Activated naive CD4-positive, alpha-beta T cell treated with Interleukin-2 at 50 U/mL for 16 hours (primary cell): Measurements from ENCODE around the gene ABCB8.
A peak's percentile ranks its signal among the peaks of the same experiment; 100 is the strongest.
"Not testable (repeated sequence)": the region's sequence is repeated elsewhere in the genome, so short reads cannot be mapped to it uniquely, and the experiment has no call there.

Experiments
- DNase-seq: peaks from one replicate; pipeline ENCODE4 v3.0.0-alpha.2; 2020

Gene ABCB8

DNA sequence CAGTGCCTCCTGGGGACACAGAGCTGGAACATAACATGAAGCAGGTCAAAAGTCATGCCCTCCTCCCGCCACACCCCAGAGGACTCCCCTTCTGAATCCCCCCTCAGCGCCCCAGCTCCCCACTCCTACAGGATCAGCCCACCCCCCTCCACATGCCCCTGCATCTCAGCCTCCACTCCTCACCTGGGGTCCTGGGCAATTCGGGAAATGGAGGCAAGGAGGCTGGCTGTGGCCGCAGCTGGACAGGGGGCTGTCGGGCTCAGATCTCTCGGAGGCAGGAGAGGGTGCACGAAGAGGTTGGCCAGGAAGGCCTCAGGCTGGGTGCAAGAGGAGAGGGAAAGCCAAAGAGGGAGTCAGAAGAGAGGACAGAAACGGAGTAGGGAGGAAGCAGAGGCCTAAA lies 11.7 kb upstream of the ABCB8 start:
- DNase-seq, result no peak

DNA sequence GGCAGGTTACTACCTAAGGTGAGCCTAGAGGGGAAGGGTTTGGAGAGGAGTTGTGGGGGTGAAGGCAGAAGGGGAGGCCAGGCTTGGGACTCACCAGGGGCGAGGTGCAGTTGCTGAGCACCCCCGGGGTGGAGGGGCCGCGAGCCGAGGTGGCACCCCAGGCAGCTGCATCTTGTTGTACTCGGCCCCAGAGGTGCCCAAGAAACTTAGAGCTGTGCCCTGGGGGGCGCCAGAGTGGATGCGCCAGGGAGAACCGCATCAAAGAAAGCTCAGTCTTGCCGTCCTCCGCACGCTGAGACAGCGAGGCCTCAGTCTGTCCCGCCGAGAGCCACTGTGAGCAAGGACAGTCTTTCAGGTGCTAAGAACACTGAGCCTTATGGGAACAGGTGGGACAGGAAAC lies 11.3 kb upstream of the ABCB8 start:
- no peak for DNase-seq

DNA sequence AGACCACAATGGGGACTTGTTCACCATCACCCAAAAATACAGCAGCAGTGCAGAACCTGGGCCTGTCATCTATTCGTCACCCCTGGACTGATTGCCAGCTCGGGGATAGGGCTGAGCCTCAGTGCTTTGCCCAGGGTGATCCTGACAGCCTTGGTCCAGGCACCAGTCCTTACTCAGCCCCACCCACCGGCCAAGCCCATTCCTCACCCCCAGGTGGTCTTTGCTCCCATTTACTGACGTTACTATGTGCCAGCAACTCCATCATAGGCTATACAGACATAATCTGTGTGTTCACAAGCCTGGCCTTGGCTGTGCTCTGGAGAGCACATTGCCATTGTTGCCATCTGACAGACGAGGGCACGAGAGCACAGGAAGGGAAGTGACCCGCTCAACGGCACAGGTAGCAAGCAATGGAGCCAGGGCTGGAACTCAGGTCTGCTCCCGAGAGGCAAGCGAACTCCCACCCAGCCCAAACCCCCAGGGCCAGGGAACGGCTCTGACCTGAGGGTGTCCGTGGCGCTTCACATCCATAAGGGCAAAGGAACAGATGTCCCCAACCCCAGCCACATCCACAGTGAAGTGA lies 10.8 kb upstream of the ABCB8 start:
- DNase-seq, result no peak

DNA sequence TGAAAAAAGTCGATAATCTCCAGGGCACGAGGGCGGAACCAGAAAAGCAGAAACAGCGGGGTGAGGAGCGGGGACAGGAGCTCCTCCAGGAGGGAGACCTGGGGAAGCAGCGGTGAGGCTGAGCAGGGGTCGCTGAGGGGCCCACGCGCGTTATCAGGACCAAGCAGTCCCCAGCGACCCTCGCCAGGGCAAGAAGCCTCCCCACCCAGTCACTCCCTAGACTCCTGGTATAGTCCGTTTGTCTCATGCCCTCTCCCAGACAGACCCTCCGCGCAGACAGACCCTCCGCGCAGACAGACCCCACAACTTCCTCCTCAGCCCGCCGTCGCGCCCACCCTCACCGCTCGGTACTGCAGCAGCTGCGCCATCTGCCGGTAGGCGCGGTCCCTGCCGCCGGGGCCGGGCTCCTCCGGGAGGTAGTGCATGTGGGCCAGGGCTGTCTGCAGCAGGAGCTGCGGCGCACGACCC lies 10.3 kb upstream of the ABCB8 start:
- DNase-seq, result peak; percentile 85

DNA sequence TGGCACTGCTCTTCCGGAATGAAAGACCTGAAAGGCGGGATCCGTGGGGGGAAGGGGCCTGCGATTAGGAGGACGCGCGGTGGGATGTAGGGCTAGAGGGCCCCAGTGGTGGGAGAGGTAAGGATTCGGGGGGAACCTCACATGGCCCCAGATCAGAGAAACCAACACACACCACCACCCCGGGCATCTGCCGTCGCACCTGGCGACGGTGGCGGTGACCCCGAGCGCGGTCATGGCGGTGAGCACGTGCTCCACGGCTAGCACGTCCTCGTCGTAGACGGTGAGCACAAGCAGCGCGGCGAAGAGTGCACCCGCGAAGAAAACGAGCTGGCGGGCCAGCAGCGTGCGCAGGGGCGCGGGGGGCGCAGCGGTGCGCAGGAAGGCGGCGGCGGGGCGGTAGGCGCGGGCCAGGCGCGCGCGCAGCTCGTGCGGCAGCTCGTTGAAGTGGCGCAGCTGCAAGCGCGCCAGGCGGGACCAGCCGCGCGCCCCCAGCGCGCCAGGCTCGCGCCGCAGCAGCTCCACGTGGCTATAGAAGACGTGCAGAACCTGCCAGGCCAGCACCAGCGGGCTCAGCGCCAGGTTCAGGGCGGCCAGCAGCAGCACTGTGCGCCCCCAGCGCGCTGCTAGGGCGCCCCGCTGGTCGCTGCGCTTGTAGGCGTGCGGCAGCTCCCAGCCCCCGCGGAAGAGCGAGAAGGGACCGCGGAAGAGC lies 9.7 kb upstream of the ABCB8 start:
- DNase-seq, result peak; percentile 48

DNA sequence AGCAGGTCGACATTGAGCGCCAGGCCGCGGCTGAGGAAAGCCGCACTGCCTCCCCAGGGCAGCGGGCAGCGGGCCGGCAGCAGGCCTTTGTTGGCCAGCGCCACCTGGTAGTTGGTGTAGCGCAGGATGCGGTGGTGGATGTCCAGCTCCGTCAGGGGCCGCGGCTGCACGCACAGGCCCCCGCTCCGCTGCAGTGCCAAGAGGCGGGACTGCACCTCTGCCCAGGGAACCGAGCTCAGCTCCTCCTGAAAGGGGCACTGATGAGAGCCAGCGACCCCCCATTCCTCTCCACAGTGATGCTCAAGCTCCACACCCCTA lies 9.2 kb upstream of the ABCB8 start:
- DNase-seq, result no peak

DNA sequence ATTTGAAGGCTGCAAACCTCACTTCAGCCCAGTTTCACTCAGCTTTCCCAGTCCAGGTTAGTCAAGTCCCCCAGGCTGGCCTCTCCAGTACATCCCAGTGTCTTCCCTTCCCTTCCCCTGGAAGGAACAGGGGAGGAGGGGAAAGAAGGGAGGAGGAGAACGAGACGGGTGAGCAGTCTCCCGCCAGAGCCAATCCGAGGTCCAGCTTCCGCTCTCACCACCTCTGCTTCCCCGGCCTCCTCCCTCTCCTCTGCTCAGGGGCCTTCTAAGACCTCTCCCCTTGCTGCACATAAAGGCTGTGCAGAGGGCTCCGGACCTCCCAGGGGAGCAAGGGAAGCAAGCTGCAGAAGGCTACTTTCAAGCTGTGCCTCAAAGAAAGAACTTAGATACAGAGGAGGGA lies 8.0 kb upstream of the ABCB8 start:
- no peak for DNase-seq

DNA sequence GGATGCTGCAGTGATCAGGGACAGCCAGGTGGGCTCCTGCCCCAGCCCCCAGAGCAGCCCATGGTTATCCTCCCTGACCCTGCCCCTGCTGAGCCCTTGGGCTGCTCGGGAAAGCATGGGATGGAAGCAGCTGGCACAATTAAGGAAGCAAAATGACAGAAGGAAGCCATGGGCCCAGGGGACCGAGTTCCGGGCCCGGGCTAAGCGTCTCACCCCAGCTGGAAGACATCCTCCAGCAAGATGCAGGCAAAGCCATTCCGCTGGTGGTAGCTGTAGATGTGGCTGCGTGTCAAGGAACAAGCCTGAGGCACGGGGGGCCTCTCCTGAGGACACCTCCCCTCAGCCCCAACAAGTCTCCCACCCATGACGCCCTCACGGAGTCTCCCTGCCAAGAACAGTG lies 5.0 kb upstream of the ABCB8 start:
- no peak for DNase-seq

DNA sequence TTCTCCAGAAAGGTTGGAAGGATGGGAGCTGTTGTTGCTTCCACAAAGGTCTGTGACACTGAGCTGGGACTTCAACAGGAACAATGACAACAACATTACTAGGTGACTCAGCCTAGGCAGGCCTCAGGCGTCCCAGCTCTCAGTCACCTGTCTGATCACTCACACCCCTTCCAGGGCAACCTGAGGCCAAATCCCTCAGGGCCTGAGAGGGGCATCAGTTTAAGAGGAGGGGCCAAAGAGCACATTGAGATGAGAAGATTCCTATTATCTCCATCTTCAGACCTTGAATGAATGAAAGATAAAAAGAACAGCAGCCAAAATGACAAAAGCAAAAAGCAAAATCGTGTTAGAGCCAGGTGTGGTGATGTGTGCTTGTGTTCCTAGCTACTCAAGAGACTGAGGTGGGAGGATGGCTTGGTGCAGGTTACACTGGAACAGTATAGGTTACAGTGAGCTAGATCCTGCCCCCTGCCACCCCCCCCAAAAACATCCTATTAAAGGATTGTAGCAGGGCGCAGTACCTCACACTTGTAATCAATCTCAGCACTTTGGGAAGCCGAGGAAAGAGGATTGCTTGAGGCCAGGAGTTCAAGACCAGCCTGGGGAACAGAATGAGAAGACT lies 3.7 kb upstream of the ABCB8 start, which contains the start of gene ATG9B:
TSS of gene ATG9B (minus strand) at position 60 of the 622 bp plus-strand sequence. CDS start 71 bp downstream, outside the sequence.
- no peak for DNase-seq

DNA sequence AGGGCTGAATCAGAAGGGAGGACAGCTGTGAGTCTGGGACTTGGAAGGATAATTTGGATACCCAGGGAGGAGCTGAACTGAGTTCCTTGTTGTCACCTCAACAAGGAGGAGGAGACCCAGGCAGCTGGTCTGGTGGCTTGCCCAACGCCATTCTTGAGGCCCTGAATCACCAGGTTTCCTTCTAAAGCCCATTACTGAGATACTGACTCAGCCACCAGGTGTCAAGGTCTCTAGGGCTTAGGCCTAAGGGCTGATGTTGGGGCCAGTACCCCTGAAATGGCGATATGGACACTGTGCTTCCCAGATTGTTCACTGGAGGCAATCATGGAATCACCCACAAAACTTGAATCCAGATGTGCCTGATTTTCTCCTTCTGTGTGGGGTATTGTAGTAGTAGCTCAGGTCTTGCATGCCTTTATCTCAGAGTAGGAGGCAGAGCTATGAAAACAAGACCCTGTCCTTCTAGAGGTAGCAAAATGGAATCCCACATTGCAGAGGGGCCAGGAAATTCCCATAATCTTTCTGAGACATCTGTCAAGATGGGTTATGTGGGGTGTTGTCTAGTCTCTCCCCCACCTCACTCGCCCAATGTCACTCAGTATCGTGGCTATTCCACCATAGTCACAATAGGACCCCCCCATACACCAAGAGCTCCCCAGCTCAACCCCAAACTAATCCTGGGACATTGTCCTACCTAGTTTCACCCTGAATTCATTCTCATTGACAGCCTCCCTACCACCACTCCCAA lies 2.2 kb upstream of the ABCB8 start:
- DNase-seq, result no peak

DNA sequence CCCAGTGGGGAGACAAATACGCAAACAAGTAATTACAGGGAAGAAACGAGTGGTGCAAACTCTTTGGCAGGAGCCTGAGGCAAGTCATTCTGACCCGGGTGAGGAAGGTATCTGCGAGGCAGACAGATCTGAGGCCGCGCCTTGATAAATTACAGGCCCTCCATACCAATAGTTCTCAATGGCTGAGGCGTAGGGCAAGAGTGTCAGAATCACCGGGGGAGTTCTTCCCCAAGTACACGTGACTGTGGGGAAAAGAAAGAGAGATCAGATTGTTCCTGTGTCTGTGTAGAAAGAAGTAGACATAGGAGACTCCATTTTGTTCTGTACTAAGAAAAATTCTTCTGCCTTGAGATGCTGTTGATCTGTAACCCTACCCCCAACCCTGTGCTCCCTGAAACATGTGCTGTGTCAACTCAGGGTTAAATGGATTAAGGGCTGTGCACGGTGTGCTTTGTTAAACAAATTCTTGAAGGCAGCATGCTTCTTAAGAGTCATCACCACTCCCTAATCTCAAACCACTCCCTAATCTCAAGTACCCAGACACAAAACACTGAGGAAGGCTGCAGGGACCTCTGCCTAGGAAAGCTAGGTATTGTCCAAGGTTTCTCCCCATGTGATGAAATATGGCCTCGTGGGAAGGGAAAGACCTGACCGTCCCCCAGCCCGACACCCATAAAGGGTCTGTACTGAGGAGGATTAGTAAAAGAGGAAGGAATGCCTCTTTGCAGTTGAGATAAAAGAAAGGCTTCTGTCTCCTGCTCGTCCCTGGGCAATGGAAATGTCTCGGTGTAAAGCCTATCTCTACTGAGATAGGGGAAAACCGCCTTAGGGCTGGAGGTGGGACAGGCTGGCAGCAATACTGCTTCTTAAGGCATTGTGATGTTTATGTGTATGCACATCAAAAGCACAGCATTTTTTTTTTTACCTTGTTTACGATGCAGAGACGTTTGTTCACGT lies 1.2 kb upstream of the ABCB8 start:
- not testable (repeated sequence) for DNase-seq

DNA sequence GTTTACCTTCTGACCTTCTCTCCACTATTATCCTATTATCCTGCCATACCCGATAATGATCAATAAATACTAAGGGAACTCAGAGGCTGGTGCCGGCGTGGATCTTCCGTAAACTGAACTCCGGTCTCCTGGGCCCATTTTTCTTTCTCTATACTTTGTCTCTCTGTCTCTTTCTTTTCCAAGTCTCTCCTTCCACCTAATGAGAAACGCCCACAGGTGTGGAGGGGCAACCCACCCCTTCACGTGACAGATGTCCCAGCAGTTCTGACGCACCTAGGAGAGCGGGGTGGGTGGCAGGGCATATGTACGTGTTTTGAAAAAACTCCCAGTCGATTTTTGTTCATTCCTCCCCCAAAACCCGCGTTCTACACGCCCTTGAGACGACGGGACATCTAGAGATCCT lies 521 bp upstream of the ABCB8 start:
- DNase-seq, result not testable (repeated sequence)

DNA sequence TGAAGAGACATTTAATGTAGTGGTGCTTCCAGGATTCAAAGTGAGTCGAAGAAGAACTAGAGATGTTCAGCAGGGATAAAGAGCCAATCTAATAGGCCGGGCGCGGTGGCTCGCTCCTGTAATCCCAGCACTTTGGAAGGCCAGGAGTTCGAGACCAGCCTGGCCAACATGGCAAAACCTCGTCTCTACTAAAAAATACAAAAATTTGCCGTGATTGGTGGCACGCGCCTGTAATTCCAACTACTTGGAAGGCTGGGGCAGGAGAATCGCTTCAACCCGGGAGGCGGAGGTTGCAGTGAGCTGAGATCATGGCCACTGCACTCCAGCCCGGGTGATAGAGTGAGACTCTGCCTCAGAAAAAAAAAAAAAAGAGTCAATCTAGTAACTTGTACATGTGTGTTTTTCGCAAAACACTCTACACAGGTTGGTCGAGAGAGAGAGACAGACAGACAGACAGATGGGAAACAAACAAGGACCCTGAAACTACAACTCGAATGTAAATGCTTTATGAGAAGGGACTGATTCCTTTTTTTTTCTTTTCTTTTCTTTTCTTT lies 775 bp downstream of the ABCB8 start:
- DNase-seq, result no peak

DNA sequence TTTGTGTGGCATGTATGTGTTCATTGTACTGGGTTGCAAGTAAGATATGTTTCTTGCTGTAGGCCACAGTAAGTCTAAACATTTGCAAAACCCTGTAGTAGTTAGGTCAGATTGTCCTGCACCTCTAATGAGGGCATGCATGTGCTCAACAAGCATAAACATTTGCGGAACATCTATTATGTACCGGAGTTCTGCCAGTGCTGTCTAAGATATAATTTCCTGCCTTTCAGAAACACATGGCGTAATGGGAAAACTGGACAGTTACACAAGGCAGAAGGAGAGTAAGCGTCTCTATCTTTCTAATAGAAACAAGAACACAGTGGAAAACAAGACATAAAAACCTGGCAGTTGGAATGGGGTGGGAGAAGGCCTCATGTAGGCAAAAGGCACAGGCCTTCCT lies 2.8 kb downstream of the ABCB8 start:
- no peak for DNase-seq

DNA sequence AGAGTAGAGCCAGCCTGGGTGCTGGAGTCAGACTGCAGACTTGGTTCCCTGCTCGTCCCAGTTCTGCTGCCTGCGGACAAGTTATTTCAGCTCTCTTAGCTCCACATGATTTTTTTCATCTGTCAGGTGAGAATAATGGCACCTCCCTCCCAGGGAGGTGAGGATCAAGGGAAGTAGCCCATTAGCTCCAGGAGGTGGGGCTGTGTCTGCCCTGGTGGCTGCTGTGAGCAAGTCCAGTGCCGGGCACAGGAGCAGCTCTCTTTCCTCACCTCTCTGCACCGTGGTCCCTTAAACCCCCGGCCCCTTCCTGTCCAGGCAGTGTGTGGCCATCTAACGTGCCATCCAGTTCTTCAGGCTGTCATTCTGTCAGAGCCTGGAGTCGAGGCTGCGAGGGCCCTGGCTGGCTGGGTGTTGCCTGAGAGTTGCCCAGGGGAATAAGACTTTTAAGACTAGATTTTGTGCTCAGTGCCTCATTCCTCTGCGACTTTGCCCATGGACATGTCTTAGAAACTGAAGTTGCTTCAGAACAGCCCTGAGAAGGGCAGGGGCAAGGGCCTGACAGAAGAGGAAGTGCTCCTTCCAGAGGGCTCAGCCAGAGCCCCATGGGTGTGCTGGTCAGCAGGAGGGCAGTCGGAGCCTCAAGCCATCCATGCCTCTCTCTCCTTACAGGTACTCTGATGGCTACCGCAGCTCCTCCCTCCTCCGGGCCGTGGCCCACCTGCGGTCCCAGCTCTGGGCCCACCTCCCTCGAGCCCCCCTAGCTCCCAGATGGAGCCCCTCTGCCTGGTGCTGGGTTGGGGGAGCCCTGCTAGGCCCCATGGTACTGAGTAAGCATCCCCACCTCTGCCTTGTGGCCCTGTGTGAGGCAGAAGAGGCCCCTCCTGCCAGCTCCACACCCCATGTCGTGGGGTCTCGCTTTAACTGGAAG lies 5.0 kb downstream of the ABCB8 start:
- no peak for DNase-seq

DNA sequence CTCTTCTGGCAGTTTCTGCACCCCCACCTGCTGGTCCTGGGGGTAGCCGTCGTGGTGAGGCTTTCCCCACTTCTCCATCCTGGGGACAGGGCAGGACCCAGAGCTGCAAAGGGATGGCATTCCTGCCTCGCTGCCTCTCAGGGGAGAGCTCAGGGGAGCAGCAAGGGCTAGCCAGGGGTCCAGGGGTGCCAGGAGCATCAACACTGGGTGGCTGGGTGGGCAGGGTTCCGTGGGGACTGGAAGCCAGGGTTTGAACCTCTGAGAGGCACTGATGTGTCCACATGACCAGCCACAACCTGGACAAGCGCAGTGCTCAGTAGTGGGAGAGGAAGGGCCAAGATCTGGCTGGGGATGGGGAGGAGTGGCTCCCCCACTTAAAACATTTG lies 5.6 kb downstream of the ABCB8 start:
- DNase-seq, result no peak

DNA sequence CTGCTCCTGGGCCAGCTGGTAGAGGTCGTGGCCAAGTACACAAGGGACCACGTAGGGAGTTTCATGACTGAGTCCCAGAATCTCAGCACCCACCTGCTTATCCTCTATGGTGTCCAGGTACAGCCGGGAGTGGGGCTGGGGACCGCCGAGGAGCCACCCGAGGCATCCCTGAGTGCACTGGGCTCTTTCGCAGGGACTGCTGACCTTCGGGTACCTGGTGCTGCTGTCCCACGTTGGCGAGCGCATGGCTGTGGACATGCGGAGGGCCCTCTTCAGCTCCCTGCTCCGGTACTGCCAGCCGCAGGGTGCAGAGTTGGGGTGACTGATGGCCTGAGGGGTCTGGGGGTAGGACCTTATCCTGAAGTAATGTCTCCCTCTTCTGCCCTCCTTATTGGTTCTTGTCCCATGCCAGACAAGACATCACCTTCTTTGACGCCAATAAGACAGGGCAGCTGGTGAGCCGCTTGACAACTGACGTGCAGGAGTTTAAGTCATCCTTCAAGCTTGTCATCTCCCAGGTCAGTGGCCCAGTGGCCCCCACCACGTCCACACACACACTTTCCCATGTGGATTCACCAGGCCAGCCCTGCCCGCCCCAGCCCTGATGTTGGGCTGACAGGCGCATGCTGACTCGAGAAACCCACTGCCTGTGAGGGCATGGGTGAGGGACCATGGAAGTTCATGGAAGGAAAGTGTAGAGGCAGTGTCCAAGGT lies 6.2 kb downstream of the ABCB8 start:
- no peak for DNase-seq

DNA sequence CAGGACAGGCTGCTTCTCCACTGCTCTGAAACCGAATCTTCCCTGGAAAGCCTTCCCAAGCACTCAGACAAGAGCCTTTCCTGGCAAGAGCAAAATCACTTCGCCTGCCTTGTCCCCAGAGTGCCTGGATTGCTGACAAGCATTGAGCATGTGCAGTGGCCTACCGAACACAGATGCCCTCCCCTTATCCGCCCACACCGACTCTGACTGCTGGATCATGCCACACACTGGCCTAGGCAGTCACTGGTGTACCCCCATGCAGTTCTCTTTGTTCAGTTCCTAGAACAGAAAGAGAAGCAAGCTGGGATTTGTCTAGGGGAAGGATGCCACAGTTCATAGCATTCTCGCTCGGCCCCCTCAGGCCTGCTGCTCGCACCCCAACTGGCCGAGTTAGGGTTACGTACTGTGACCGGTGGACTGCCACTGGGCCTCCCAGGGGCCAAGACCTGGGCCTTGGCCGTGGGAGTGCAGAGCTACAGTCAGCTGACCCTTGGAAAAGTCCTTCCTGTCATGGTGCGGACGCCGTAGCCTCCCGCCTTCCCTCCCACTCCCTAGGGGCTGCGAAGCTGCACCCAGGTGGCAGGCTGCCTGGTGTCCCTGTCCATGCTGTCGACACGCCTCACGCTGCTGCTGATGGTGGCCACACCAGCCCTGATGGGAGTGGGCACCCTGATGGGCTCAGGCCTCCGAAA lies 6.9 kb downstream of the ABCB8 start:
- no peak for DNase-seq

DNA sequence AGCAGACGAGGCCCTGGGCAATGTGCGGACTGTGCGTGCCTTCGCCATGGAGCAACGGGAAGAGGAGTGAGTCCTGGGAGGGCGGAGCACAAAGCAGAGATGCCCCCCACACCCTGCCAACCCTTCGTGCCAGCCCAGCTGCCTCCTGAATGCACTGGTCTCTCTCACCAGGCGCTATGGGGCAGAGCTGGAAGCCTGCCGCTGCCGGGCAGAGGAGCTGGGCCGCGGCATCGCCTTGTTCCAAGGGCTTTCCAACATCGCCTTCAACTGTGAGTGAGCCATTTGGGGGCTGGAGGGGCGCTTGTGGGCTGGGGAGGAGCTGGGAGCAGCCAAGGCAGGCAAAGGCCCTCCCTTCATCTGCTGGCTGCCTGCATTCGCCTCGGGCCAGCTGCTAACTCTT lies 7.7 kb downstream of the ABCB8 start:
- no peak for DNase-seq
